Nephron (organoid): ENCODE data around the gene KSR2.

Experiments used
- H3K27ac Mint-ChIP-seq, 3 experiments: 2 replicates each; pipeline ENCODE4 v1.8.0; 2020; ENCODE audit warnings: mixed read lengths in 3 of 3, mild to moderate bottlenecking in 2 of 3, moderate library complexity in 1 of 3
- H3K27me3 Mint-ChIP-seq: 2 replicates; pipeline ENCODE4 v1.8.0; 2021; ENCODE audit warnings: low read depth, mild to moderate bottlenecking, moderate library complexity, mixed read lengths
- H3K36me3 Mint-ChIP-seq: 2 replicates; pipeline ENCODE4 v1.8.0; 2020; ENCODE audit warnings: low read depth, mixed read lengths
- H3K4me1 Mint-ChIP-seq: 2 replicates; pipeline ENCODE4 v1.8.0; 2020; ENCODE audit warnings: mixed read lengths
- H3K4me3 Mint-ChIP-seq, 3 experiments: 2 replicates each; pipeline ENCODE4 v1.8.0; 2020; ENCODE audit warnings: mild to moderate bottlenecking in 3 of 3, mixed read lengths in 3 of 3, moderate library complexity in 2 of 3
- H3K9me3 Mint-ChIP-seq: 2 replicates; pipeline ENCODE4 v1.8.0; 2020; ENCODE audit warnings: mixed read lengths
- CTCF ChIP-seq, 3 experiments: fragments of 200-600 bp; sonication (generic); IDR thresholded peaks; one replicate each; pipeline ENCODE4 v1.5.0; 2021; ENCODE audit warnings: antibody characterized with exemption in 3 of 3; ENCODE audit not compliant: unreplicated experiment in 3 of 3

Gene KSR2

GRCh38 chr12:117427211-117427610 lies 541.6 kb downstream of the KSR2 start:
- H3K4me1 Mint-ChIP-seq = no peaks in the 10 kb centered on the region
- no peak overlapping the region for H3K27ac Mint-ChIP-seq
- H3K36me3 Mint-ChIP-seq = no peaks in the 10 kb centered on the region
- H3K9me3 Mint-ChIP-seq = no peaks in the 10 kb centered on the region
- no peak overlapping the region for H3K4me3 Mint-ChIP-seq
- no peak for TF ChIP-seq CTCF (IDR thresholded peaks at IDR 0.05; ENCODE audit: unreplicated experiment in 3 of 3)
- H3K27me3 Mint-ChIP-seq = peaks cover 17% of the 10 kb centered on the region

GRCh38 chr12:117421987-117422386 lies 546.8 kb downstream of the KSR2 start:
- TF ChIP-seq CTCF (IDR thresholded peaks at IDR 0.05; ENCODE audit: unreplicated experiment in 3 of 3) = no peak
- H3K4me3 Mint-ChIP-seq = no peak overlapping the region
- no peaks in the 10 kb centered on the region for H3K36me3 Mint-ChIP-seq
- no peak overlapping the region for H3K27ac Mint-ChIP-seq
- H3K27me3 Mint-ChIP-seq = peaks cover 15% of the 10 kb centered on the region
- H3K4me1 Mint-ChIP-seq = no peaks in the 10 kb centered on the region
- no peaks in the 10 kb centered on the region for H3K9me3 Mint-ChIP-seq

- Mint-ChIP-seq H3K4me1 (no peaks in the 10 kb centered on the region), H3K27ac (no peak overlapping the region), H3K36me3 (no peaks in the 10 kb centered on the region)
These were observed 547.6 kb downstream of the KSR2 start for GRCh38 chr12:117421068-117421752.

GRCh38 chr12:117417004-117417403 lies 551.8 kb downstream of the KSR2 start:
- Mint-ChIP-seq H3K4me3 (no peak overlapping the region), H3K9me3 (no peaks in the 10 kb centered on the region), H3K36me3 (no peaks in the 10 kb centered on the region), H3K4me1 (peaks cover 12% of the 10 kb centered on the region), H3K27ac (no peak overlapping the region), H3K27me3 (peaks cover 8% of the 10 kb centered on the region)
- TF ChIP-seq CTCF (IDR thresholded peaks at IDR 0.05; ENCODE audit: unreplicated experiment in 3 of 3) = no peak

More at GRCh38 chr12:117421068-117421752, 547.6 kb downstream of the KSR2 start:
- Mint-ChIP-seq H3K27me3 (peaks cover 18% of the 10 kb centered on the region), H3K4me3 (no peak overlapping the region), H3K9me3 (no peaks in the 10 kb centered on the region)
- no peak for TF ChIP-seq CTCF (IDR thresholded peaks at IDR 0.05; ENCODE audit: unreplicated experiment in 3 of 3)

GRCh38 chr12:117412465-117413188 lies 556.2 kb downstream of the KSR2 start:
- Mint-ChIP-seq H3K27me3 (peaks cover 8% of the 10 kb centered on the region), H3K9me3 (no peaks in the 10 kb centered on the region), H3K4me3 (no peak overlapping the region), H3K27ac (no peak overlapping the region), H3K4me1 (peaks cover 20% of the 10 kb centered on the region), H3K36me3 (no peaks in the 10 kb centered on the region)
- no peak for TF ChIP-seq CTCF (IDR thresholded peaks at IDR 0.05; ENCODE audit: unreplicated experiment in 3 of 3)
